Mesothelial cell of epicardium (in vitro differentiated cells): Measurements from ENCODE around the gene IDH3G. TPM values are rescaled to one million over a fixed set of nuclear protein-coding genes. Genes with fewer than 3 reads are reported as not detected.

Experiments used
- DNase-seq, 2 experiments: peaks; one replicate each; pipeline ENCODE4 v3.0.0; 2021; ENCODE audit warnings: low spot score in 2 of 2; ENCODE audit not compliant: unreplicated experiment in 2 of 2
- H3K27ac Mint-ChIP-seq: 2 replicates; pipeline ENCODE4 v1.8.0; 2021; ENCODE audit warnings: mixed read lengths
- H3K27me3 Mint-ChIP-seq: 2 replicates; pipeline ENCODE4 v1.8.0; 2021; ENCODE audit warnings: low read depth, mixed read lengths
- H3K36me3 Mint-ChIP-seq: 2 replicates; pipeline ENCODE4 v1.8.0; 2021; ENCODE audit warnings: mixed read lengths
- H3K4me1 Mint-ChIP-seq: 2 replicates; pipeline ENCODE4 v1.8.0; 2021; ENCODE audit warnings: mixed read lengths
- H3K4me3 Mint-ChIP-seq: 2 replicates; pipeline ENCODE4 v1.8.0; 2021; ENCODE audit warnings: mild to moderate bottlenecking, moderate library complexity, mixed read lengths
- H3K9me3 Mint-ChIP-seq: 2 replicates; pipeline ENCODE4 v1.8.0; 2021; ENCODE audit warnings: mixed read lengths
- total RNA-seq: library from RNA; stranded (reverse); gene quantifications from 3 replicates; pipeline ENCODE4 v1.2.1, GENCODE V29; 2021
- TF ChIP-seq, protein P1 (sequence below): fragments of 200-600 bp; sonication (generic); IDR thresholded peaks from one replicate; pipeline ENCODE4 v1.5.0; 2021; ENCODE audit warnings: antibody characterized with exemption; ENCODE audit not compliant: unreplicated experiment

IDH3G gene
- 49.6 to 55.0 TPM (median 53.5 TPM) in 3 replicates for total RNA-seq

DNA sequence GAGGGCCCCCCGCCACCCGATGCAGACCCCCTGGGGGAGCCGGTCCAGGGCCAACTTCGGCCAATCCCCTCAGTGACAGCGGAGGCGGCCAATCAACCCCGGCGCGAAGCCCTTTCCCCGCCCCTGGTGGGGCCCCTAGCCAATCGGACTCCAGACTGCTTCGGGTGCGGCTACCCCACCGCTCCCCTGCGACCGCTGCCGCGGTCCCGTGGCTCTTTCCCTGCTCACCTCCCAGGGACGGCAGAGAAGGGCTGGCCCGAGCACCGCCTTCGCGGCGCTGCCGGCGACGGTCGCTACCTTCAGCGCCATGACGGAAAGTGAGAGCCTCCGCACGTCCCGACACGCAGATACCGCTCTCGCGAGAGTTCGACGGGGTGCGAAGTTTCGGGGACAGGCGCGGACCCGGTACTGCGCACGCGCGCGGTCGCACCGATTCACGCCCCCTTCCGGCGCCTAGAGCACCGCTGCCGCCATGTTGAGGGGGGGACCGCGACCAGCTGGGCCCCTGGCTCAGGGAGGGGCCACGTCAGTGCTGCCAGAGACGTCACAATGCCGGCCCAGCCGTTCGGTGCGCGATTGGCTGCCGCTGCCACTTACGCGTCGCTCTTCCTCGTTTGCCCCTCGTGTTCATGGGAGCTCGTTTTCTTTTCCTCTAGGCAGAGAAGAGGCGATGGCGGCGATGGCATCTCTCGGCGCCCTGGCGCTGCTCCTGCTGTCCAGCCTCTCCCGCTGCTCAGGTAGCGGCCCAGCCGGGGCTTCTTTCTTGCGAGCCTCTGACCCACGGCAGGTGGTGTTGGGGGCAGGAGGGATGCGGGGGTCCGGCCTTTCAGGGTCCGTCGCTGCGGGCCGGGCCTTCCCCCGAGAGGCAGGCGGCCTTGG lies at the start of gene IDH3G, which contains the start of gene SSR4:
TSS of gene IDH3G (minus strand) at position 358 of the 879 bp plus-strand sequence. CDS start at position 309, 49 bp downstream.
TSS of gene SSR4 (plus strand) at position 651 of the 879 bp plus-strand sequence. CDS start at position 671, 20 bp downstream.
- Mint-ChIP-seq H3K4me3 (peak within 1 kb of the TSS; percentile 89), H3K27me3 (no peaks in the 10 kb centered on the region), H3K27ac (peak within 1 kb of the TSS; percentile 97), H3K36me3 (peaks cover 3% of the 10 kb centered on the region), H3K4me1 (peaks cover 20% of the 10 kb centered on the region), H3K9me3 (peaks cover 8% of the 10 kb centered on the region)
- DNase-seq, result peak; percentile 85 to 92
- TF ChIP-seq, protein P1, sequence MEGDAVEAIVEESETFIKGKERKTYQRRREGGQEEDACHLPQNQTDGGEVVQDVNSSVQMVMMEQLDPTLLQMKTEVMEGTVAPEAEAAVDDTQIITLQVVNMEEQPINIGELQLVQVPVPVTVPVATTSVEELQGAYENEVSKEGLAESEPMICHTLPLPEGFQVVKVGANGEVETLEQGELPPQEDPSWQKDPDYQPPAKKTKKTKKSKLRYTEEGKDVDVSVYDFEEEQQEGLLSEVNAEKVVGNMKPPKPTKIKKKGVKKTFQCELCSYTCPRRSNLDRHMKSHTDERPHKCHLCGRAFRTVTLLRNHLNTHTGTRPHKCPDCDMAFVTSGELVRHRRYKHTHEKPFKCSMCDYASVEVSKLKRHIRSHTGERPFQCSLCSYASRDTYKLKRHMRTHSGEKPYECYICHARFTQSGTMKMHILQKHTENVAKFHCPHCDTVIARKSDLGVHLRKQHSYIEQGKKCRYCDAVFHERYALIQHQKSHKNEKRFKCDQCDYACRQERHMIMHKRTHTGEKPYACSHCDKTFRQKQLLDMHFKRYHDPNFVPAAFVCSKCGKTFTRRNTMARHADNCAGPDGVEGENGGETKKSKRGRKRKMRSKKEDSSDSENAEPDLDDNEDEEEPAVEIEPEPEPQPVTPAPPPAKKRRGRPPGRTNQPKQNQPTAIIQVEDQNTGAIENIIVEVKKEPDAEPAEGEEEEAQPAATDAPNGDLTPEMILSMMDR, result no peak

DNA sequence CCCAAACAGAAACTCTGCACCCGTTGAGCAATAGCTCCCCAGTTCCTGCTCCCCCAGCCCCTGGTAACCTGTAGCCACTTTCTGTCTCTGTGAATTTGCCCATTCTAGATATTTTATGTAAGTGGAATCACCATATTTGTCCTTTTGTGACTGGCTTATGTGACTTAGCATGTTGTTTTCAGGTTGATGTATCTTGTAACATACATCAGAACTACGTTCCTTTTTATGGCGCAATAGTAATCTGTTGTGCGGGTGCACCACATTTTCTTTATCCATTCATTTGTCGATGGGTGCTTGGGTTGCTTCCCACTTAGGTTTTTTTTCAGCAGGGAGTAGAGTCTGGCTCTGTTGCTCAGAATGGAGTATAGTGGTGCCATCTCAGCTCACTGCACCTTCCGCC lies 42.7 kb upstream of the IDH3G start:
- no peak overlapping the region for H3K4me3 Mint-ChIP-seq
- H3K4me1 Mint-ChIP-seq, result no peaks in the 10 kb centered on the region
- H3K27ac Mint-ChIP-seq, result peak overlapping the region; percentile 9
- no peak for DNase-seq
- H3K36me3 Mint-ChIP-seq, result no peaks in the 10 kb centered on the region
- peaks cover 14% of the 10 kb centered on the region for H3K9me3 Mint-ChIP-seq
- H3K27me3 Mint-ChIP-seq, result peaks cover 42% of the 10 kb centered on the region
- TF ChIP-seq, protein P1, result no peak

DNA sequence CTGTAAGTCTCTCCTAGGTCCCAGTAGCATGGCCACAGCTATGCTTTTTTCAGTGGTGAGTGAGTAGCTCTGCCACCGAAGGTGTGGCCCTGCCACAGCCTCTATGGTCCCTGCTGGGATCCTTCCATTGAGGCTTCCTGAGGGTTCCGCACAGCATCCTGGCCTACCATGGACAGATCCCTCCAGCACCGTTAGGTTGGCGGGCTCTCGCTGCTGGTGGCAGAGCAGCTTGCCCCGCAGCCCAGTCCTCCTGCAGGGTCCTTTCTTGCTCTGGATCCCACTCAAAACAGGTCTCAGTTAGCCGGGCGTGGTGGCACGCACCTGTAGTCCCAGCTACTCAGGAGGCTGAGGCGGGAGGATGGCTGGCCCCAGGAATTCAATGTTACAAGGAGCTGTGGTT lies 38.6 kb upstream of the IDH3G start:
- Mint-ChIP-seq H3K27ac (no peak overlapping the region), H3K27me3 (peaks cover 56% of the 10 kb centered on the region), H3K4me1 (no peaks in the 10 kb centered on the region), H3K9me3 (peaks cover 8% of the 10 kb centered on the region), H3K4me3 (no peak overlapping the region), H3K36me3 (no peaks in the 10 kb centered on the region)
- DNase-seq, result no peak
- TF ChIP-seq, protein P1, result no peak

DNA sequence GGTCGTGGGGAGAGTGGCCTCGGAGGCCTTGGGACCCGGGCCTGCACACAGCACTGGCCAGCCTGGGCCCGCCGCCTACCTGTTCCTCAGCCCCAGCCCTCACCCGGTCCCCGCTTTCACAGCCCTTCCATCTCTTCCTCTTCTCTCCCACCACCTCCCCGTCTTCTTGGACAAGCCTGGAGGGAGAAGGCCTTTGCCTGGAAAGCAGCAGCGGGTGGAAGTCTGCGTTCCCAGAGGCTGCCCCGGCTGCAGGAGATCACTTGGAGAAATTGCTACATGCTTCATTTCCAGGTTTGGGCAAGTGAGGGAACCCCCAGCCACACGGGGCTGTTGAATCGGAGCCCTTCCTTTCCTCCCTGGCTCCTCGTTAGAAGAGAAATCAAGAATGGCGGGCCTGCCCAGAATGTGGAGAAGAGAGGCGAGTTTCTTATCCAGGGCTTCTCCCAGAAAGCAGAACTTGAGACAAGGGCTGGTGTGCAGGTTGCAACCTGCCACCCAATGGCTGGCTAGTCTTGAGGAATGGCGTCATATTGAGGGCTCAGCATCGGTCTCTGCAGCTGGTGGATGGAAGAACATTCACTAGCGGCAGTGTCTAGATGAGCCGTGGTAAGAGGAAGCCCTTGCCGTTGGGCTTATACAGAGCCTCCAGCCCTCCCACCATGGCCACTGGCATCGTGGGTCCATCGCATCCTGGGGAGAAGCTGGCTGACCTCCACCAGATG lies 37.4 kb upstream of the IDH3G start:
- Mint-ChIP-seq H3K4me1 (no peaks in the 10 kb centered on the region), H3K9me3 (peaks cover 16% of the 10 kb centered on the region), H3K36me3 (no peaks in the 10 kb centered on the region), H3K4me3 (peak overlapping the region; percentile 46), H3K27me3 (peaks cover 64% of the 10 kb centered on the region), H3K27ac (no peak overlapping the region)
- TF ChIP-seq, protein P1, result no peak
- DNase-seq, result no peak

DNA sequence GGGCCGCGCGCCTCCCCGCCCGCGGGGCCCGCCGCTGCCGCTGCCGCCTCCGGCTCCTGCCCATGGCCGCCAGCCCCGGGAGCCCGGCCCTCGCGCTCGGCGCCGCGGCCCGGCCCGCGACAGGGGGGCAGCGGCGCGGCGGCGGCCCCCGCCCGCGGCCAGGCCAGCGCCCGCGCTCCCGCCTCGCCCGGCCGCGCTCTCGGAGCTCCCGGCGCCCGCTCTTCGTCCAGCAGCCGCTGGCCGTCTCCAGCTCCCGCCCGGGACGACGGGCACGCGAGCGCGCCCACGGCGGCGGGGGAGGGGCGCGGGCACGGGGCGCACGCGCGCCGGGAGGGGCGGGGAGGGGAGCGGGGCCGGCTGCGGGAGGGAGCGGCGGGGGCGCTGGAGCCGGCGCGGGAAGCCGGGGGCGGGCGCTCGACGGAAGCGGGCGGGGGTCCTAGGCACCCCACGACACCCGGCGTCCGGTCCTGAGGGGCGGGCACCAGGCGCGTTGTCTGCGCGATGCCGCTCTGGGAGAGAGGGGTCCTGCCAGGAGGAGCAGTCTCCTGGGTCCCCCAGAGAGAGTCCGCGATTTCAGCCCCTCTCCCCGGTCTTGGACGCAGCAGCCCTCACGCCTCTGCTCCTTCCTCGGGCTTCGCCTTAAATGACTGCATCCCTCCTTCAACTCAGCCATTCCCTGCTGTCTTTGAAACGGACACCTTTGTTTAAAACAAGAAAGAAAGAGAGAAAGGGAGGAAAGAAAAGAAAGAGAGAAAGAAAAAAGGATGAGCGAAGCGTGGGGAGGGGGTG lies 36.7 kb upstream of the IDH3G start:
- Mint-ChIP-seq H3K36me3 (no peaks in the 10 kb centered on the region), H3K4me3 (peak overlapping the region; percentile 26), H3K4me1 (no peaks in the 10 kb centered on the region), H3K27ac (no peak overlapping the region), H3K27me3 (peaks cover 67% of the 10 kb centered on the region), H3K9me3 (peaks cover 16% of the 10 kb centered on the region)
- TF ChIP-seq, protein P1, result no peak
- no peak for DNase-seq
